ENCODE data around the gene ST14.
"Not testable (repeated sequence)": the region's sequence is repeated elsewhere in the genome, so short reads cannot be mapped to it uniquely, and the experiment has no call there.

ST14 gene

DNA sequence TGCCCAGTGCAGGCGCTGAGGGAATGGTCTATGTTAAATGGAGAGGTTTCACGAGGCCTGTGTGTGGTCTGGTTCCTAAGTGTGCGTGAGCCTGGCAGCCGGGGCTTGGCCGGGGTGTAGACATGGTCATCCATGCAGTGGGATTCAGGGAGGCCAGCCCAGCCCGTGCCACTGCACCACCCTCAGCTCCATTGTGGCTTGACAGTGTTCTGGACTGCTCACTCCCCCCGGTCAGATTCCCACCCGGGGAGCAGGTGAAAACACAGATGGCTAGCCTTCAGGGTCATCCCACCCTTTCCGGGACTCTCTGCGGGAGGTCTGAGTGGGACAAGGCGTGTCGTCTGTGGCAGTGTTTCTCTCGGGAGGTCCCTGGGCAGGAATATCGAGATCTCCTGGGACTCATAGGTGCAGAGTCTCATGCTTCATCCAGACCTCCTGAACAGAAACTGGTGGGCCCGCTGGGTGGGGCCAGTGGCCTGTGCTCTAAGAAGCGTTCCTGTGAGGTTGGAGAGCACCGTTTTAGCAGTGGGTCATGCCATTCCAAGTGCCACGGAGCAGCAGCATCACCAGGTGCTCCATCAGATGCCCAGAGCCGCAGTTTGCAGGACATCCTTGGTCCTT lies 52.3 kb downstream of the ST14 start:
- DNase-seq, result no peak

DNA sequence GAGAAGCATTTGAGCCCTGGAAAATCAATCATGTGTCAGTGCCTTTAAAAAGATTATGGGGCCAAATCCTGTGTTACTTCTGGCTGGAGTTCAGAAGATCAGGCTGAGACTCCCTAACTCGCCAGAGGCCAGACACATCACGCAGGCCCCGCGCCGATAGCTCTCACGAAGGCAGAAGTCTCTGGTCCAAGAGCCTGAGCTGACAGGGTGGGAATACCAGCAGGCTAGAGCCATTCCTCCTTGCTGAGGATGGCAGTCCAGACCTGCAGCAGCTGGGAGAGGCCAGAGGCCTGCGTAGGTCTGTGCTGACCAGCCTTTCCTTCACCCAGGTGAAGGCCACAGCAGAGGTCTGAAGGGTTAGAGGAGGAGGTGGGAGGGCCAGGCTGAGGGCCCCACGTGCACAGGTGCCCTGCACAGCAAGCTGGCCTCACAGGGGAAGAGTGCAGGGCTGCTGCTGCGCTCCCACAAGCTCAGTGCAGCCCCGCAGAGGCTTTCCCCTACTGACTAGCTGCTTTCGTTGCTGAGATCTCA lies 52.9 kb downstream of the ST14 start:
- DNase-seq, result no peak

- peak; percentile 33 for DNase-seq
Observed at GRCh38 chr11:130213143-130213978, 53.8 kb downstream of the ST14 start.

GRCh38 chr11:130213979-130214281 lies 54.3 kb downstream of the ST14 start:
- DNase-seq, result no peak

DNA sequence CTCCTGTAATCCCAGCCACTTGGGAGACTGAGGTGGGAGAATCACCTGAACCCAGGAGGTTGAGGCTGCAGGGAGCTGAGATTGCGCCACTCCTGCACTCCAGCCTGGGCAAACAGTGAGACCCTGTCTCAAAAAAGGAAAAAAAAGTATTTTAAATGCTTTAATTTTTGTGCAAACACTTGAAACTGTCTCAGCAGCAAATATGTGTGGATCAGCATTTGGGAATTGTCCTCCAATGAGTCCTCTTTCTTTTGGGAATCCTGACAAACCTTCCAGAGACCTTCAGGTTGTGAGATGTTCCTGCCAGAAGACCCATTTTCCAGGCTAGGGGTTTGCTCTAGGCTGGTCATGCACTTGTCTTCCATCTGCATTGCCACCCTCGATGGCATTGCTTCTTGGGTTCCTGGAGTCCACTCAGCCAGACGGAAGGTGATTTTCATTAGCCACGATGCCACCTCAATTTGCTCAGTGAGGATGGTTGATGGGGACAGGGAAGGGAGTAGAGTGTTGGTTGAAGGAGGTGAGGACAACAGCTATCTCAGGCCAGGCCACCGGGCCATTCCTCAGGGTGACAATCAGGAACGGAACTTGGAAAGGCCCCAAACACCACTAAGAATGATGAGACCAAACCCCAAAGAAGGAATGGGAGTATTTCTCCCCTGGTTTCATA lies 55.4 kb downstream of the ST14 start:
- no peak for DNase-seq

DNA sequence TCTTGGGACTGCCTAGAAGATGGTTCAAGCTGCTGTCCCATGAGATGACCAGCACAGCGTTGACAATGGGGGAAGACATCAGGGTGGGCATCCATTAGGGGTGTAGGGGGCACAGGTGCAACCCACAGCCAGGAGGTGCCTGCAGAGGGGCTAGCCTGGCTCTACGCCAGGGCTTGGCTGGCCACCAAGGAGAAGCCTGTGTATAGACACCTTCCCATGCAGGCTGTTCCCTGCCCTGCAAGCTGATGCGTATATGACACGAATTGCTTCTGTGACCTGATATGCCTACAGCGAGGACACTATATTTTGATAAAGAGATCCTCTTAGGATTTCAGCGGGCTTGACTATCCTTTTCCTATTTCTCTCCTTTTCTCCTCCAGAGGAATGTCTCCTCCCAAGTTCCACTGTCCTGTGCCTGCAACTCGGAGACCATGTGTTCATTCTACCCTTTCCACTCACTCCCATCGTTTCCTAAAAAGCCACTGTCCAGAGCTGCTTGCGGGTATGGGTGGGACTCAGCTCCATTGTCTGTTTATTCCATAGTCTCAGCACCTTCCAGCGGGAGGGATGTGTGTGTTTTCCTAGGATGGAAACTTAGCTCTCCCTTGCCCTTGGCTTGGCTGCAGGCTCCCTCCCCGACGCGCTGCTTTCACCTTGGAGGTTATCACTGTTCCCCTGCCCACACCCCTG lies 56.1 kb downstream of the ST14 start:
- DNase-seq, result no peak

DNA sequence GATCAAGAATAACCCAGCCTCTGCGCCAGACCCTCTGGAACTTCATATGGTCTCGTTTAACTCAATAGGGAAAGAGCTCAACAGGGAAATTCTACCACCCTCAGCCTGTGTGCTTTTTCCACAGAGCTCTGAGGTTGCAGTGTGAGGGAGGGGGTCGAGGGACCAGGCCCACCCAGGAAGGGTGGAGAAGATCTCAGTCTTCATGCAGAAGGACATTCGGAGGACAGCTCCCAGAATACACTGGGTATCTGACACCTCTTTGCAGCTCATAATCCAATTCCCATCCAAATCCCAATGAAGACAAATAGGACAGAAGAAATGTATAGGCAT lies 56.6 kb downstream of the ST14 start:
- no peak for DNase-seq

GRCh38 chr11:130216591-130217132 lies 57.1 kb downstream of the ST14 start:
- no peak for DNase-seq

DNA sequence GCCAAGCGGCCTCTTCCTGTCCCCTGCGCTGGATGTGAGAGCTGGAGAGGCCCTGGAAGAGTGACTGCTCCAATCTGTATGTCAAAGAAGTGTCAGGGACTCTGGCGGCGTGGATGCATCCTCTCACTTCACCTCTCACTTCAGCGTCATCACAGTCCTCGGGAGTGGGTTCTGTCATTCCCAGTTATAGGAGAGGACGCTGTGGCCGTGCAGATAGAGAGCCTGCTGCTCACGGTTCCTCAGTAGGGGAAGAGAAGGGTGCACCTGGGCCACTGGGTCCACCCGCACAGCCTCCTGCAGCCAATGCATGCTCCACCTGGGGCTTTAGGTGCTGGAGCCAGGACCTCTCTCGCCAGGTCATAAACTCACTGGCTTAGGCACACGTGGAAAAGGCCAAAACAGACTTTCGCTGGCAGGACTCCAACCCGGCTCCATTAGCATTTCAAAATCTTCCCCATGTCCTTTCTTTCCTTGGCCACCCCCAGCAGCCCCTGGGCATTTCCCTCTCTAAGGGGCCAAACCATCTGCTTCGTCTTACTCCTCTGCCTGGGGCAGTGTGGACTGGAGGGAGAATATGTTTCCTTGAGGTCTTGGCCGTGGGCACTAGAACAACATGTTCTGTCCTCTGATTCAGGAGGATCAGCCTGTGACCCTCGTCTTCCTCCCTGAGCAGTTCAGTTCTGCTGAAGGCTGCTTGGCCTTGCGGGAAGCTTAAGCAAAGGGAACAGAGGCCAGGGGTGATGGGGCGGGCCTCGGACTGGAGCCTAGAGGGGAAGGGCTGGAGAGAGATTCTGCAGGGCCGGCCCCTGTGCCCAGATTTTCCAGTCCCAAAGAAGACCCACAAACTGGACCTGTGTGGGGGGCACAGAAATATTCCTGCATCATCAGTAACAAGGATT lies 57.8 kb downstream of the ST14 start:
- DNase-seq, result no peak

DNA sequence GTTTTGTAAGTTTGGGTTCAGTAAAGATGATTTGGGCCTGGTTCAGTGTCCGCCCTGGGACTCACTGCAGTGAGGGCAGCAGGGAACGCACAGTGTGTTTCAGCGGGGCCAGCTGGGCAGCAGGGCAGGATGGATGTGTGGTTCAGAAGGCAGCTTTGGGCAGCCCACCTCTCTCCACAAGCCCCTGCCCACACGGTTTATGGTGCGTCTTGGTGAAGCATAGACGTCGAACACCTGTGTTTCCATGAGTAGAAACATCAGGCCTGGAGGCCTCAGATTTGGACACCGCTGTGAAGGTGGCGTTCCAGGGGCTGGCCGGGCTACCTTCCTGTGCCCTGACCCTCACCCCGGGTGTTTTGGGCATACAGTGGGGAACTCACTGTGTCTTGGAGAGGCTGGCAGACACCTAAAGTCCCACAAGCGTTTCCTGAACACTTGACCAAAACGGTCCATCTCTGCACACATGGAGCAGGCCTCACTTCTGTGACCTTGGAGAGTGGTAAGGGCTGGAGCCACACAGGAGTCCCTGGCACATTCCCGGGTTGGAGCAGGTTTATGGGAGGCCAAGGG lies 59.0 kb downstream of the ST14 start:
- no peak for DNase-seq

GRCh38 chr11:130219148-130219547 lies 59.6 kb downstream of the ST14 start:
- DNase-seq, result no peak

GRCh38 chr11:130220311-130221035 lies 60.9 kb downstream of the ST14 start:
- DNase-seq, result no peak

GRCh38 chr11:130223291-130223971 lies 63.8 kb downstream of the ST14 start:
- no peak for DNase-seq

DNA sequence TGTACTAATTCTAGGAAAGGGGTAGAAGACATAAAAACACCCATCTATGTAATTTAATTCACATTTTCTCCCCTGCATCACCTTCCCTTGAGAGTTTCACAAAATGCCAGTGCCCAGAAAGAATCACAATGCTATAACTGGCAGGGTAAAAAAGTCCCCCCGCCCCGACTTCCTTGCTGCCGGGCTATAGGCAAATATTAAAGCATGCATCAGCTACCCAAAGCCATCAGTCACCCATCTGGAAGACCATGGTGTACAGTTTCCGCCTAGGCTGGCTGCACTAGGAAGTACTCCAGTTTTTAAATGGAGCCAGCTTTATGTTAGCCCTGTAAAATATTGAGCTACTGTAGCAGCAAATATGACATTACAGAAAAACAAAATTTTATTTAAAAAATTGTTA lies 67.8 kb downstream of the ST14 start:
- peak; percentile 54 for DNase-seq

GRCh38 chr11:130233486-130233885 lies 73.9 kb downstream of the ST14 start:
- DNase-seq, result not testable (repeated sequence)

DNA sequence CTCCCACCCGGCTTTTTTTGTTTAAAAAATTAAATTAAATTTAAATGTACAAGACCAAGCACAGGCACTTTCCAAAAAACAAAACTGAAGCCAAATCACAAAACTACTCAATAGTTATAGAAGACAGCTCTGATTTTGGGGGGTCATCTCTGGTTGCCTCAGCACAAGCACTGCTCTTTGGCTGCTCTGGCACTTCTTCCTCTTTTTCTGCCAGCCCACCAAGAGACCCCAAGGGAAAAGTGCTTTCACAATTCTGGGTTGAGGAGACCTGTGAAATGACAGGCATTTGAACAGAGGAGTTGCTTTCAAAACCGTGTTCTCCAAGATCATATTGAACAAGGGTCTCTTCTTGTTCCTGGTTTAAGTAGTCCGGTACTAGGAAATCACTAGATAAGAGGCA lies 74.3 kb downstream of the ST14 start:
- DNase-seq, result not testable (repeated sequence)

- no peak for DNase-seq
Observed at GRCh38 chr11:130234315-130234714, 74.7 kb downstream of the ST14 start.

DNA sequence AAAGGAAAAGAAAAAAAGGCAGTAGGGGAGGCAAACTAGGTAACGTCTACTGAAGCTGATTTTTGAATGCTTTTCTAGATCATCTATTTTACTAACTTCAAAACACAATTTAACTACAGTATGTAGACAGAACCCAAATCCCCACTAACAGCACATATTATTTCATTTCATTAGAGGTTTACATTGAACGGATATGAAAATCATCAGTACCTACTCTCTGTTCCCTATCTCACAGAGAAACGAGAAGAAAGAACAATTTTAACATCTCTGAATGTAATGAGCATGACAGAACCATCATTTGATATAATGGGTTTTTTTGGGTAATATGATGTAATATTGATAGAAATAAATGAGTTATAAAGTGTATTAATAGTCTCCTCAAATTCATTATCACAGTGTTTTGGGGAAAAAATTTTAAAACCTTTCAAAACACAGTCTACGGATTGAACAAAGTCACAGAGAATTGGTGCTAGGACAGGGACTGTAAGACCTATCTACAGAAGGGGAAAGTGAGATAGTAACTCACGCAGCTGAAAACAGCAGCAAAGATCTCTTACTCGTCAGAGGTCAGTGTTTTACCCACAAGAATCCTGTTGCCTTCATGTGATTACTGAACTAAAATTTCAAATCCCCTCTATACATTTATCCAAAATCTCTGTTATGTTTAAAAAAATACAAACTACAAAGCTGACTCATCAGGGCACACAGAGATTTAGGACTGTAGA lies 77.9 kb downstream of the ST14 start:
- DNase-seq, result no peak

- DNase-seq, result no peak
Observed at GRCh38 chr11:130241713-130242112, 82.1 kb downstream of the ST14 start.

- DNase-seq, result no peak
Observed at GRCh38 chr11:130243816-130244215, 84.2 kb downstream of the ST14 start.
